ENCODE data around the gene SH3RF3. TPM values are rescaled to one million over a fixed set of nuclear protein-coding genes. Genes with fewer than 3 reads are reported as not detected.
A peak's percentile ranks its signal among the peaks of the same experiment; 100 is the strongest.
"Not testable (repeated sequence)": the region's sequence is repeated elsewhere in the genome, so short reads cannot be mapped to it uniquely, and the experiment has no call there.

Gene SH3RF3
- total RNA-seq, 1 donor from 2014 or later: 7.4 TPM

GRCh38 chr2:109159096-109159495, 30.1 kb downstream of the SH3RF3 start:
- H3K36me3 ChIP-seq: no peaks in the 10 kb centered on the region
- no peaks in the 10 kb centered on the region for H3K9me3 ChIP-seq
- H3K27ac ChIP-seq: no peak overlapping the region
- DNase-seq (no peak), ATAC-seq (no peak)
- H3K4me1 ChIP-seq: peaks cover 9% of the 10 kb centered on the region
- intact Hi-C loops (cut with DNase I): no loop called here
- H3K4me3 ChIP-seq: no peak overlapping the region
- no peaks in the 10 kb centered on the region for H3K27me3 ChIP-seq
- TF ChIP-seq CTCF (IDR thresholded peaks at IDR 0.05): no peak

- no peak for TF ChIP-seq CTCF (IDR thresholded peaks at IDR 0.05)
- Histone ChIP-seq H3K27me3 (no peaks in the 10 kb centered on the region), H3K4me1 (peaks cover 20% of the 10 kb centered on the region), H3K27ac (no peak overlapping the region), H3K36me3 (no peaks in the 10 kb centered on the region), H3K4me3 (no peak overlapping the region), H3K9me3 (no peaks in the 10 kb centered on the region)
- DNase-seq: no peak
- ATAC-seq: no peak
- intact Hi-C loops (cut with DNase I): no loop called here
These were observed 31.9 kb downstream of the SH3RF3 start for GRCh38 chr2:109160714-109161440.

GRCh38 chr2:109162367-109162766, 33.4 kb downstream of the SH3RF3 start:
- H3K4me3 ChIP-seq; DNase-seq; H3K27ac ChIP-seq; H3K36me3 ChIP-seq; H3K27me3 ChIP-seq; intact Hi-C loops (cut with DNase I); H3K9me3 ChIP-seq; ATAC-seq: not testable (repeated sequence)
- H3K4me1 ChIP-seq: peaks cover 25% of the 10 kb centered on the region

- Histone ChIP-seq H3K27ac (no peak overlapping the region), H3K9me3 (no peaks in the 10 kb centered on the region), H3K4me1 (peaks cover 29% of the 10 kb centered on the region), H3K36me3 (no peaks in the 10 kb centered on the region), H3K4me3 (no peak overlapping the region), H3K27me3 (no peaks in the 10 kb centered on the region)
- no peak for TF ChIP-seq CTCF (IDR thresholded peaks at IDR 0.05)
- intact Hi-C loops (cut with DNase I): no loop called here
- ATAC-seq: no peak
- no peak for DNase-seq
These were observed 34.0 kb downstream of the SH3RF3 start for GRCh38 chr2:109162999-109163398.

GRCh38 chr2:109164311-109164710, 35.3 kb downstream of the SH3RF3 start:
- ATAC-seq (no peak), DNase-seq (no peak)
- no peak for TF ChIP-seq CTCF (IDR thresholded peaks at IDR 0.05)
- H3K27me3 ChIP-seq: no peaks in the 10 kb centered on the region
- intact Hi-C loops (cut with DNase I): no loop called here
- H3K27ac ChIP-seq: peak overlapping the region; percentile 55
- peaks cover 29% of the 10 kb centered on the region for H3K4me1 ChIP-seq
- H3K4me3 ChIP-seq: no peak overlapping the region
- no peaks in the 10 kb centered on the region for H3K9me3 ChIP-seq
- H3K36me3 ChIP-seq: no peaks in the 10 kb centered on the region

- DNase-seq: no peak
- H3K4me1 ChIP-seq: peaks cover 29% of the 10 kb centered on the region
- peak overlapping the region; percentile 55 for H3K27ac ChIP-seq
- intact Hi-C loops (cut with DNase I): no loop called here
- H3K36me3 ChIP-seq: no peaks in the 10 kb centered on the region
- no peak for TF ChIP-seq CTCF (IDR thresholded peaks at IDR 0.05)
- ATAC-seq: no peak
- H3K27me3 ChIP-seq: no peaks in the 10 kb centered on the region
- H3K4me3 ChIP-seq: no peak overlapping the region
- no peaks in the 10 kb centered on the region for H3K9me3 ChIP-seq
These were observed 35.8 kb downstream of the SH3RF3 start for GRCh38 chr2:109164739-109165221.
